Measurements from ENCODE around the gene DRG2. TPM values are rescaled to one million over a fixed set of nuclear protein-coding genes. Genes with fewer than 3 reads are reported as not detected.

DRG2 gene
- total and polyA plus RNA-seq, 2 of the 13 experiments (the other 11 are each of a cell fraction or from before 2014, with no cell fraction given) = 20.1 to 26.6 TPM

- no peak for TF ChIP-seq ZNF678 (CRISPR knock-in tag; IDR thresholded peaks at IDR 0.05)
- no peak for TF ChIP-seq ZNF225 (CRISPR knock-in tag; IDR thresholded peaks at IDR 0.05)
- no peak for TF ChIP-seq ARID2 (CRISPR knock-in tag; IDR thresholded peaks at IDR 0.05; ENCODE audit: borderline replicate concordance)
Measured at GRCh38 chr17:18156171-18156975, 68.6 kb downstream of the DRG2 start (continued).

GRCh38 chr17:18156976-18157280 lies 69.2 kb downstream of the DRG2 start:
- in situ Hi-C loops (cut with HindIII; ENCODE audit: extremely low pct_ligation_motif_present, low pct_unique_long_range_greater_than_20kb) = no loop called here
- no TSS peak for BruUV-seq (replicated peaks)
- POLR2A ChIA-PET = no interaction called here
- Histone ChIP-seq H3K27ac (ENCODE audit: extremely low read length, insufficient read depth, low read length) (no peak overlapping the region), H3K4me3 (replicated peaks in 1 of 3; ENCODE audit: insufficient read depth in 1 of 3, low read depth in 2 of 3, low read length in 3 of 3) (no peak overlapping the region), H2AFZ (ENCODE audit: low read length) (no peak overlapping the region), H3K27me3 (ENCODE audit: control insufficient read depth in 1 of 2, insufficient read depth in 2 of 2, low read length in 2 of 2) (peaks cover 3 to 13% of the 10 kb centered on the region in 2 experiments; a peak in 3 of 5 replicates), H3K9me3 (ENCODE audit: low read length) (no peaks in the 10 kb centered on the region), H4K20me1 (ENCODE audit: insufficient read depth, low read length) (no peaks in the 10 kb centered on the region), H3K4me2 (ENCODE audit: low read depth, low read length) (no peak overlapping the region), H3K36me3 (replicated peaks in 1 of 2; ENCODE audit: control insufficient read depth in 1 of 2, insufficient read depth in 2 of 2, low read length in 2 of 2) (no peaks in the 10 kb centered on the region), H3K79me2 (ENCODE audit: insufficient read depth, low read length) (no peaks in the 10 kb centered on the region), H3K9ac (ENCODE audit: insufficient read depth, low read depth, low read length) (no peak overlapping the region), H3K4me1 (ENCODE audit: insufficient read depth, low read length) (peaks cover 27% of the 10 kb centered on the region)
- CTCF ChIA-PET (ENCODE audit: low intra/inter-chr PET ratio, low total read pairs) = no interaction called here
- DNase-seq (ENCODE audit: low spot score) = no peak
- WGBS (ENCODE audit: low lambda C conversion rate) = 73% methylated on average over 5 of the region's 10 CpGs
- intact Hi-C loops (cut with micrococcal nuclease; ENCODE audit: unreplicated experiment) = no loop called here
- no peak for ATAC-seq
- no peak for FAIRE-seq
- TF ChIP-seq ZNF562 (CRISPR knock-in tag; IDR thresholded peaks at IDR 0.05; ENCODE audit: borderline replicate concordance) (no peak), ZNF318 (CRISPR knock-in tag; IDR thresholded peaks at IDR 0.05) (no peak), DNMT1 (CRISPR knock-in tag; IDR thresholded peaks at IDR 0.05) (no peak), SP5 (CRISPR knock-in tag; IDR thresholded peaks at IDR 0.05; ENCODE audit: borderline replicate concordance, low read depth) (no peak), ZHX2 (IDR thresholded peaks at IDR 0.05; ENCODE audit: low read depth) (no peak), ZHX2 (CRISPR knock-in tag; IDR thresholded peaks at IDR 0.05; ENCODE audit: borderline replicate concordance) (no peak)

Data from HepG2 (cell line).